ENCODE measurements around the gene KCNJ10.

- TF ChIP-seq, protein P1, sequence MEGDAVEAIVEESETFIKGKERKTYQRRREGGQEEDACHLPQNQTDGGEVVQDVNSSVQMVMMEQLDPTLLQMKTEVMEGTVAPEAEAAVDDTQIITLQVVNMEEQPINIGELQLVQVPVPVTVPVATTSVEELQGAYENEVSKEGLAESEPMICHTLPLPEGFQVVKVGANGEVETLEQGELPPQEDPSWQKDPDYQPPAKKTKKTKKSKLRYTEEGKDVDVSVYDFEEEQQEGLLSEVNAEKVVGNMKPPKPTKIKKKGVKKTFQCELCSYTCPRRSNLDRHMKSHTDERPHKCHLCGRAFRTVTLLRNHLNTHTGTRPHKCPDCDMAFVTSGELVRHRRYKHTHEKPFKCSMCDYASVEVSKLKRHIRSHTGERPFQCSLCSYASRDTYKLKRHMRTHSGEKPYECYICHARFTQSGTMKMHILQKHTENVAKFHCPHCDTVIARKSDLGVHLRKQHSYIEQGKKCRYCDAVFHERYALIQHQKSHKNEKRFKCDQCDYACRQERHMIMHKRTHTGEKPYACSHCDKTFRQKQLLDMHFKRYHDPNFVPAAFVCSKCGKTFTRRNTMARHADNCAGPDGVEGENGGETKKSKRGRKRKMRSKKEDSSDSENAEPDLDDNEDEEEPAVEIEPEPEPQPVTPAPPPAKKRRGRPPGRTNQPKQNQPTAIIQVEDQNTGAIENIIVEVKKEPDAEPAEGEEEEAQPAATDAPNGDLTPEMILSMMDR (IDR thresholded peaks at IDR 0.05; ENCODE audit: low read length), result no peak
- TF ChIP-seq EZH2 (IDR thresholded peaks at IDR 0.05; ENCODE audit: borderline replicate concordance, low read length), result no peak
Observed at GRCh38 chr1:160022330-160023310, 47.3 kb downstream of the KCNJ10 start.
